Natural killer cell (primary cell): Measurements from ENCODE around the gene PLBD2. TPM values are rescaled to one million over a fixed set of nuclear protein-coding genes. Genes with fewer than 3 reads are reported as not detected.

Source experiments
- ATAC-seq, 3 donors: fragments of 150-1000 bp in 2 of 3; fragments of 200-7000 bp in 1 of 3; cut with Tn5 transposase; 1 replicate in 1 of 3; 2 replicates in 2 of 3; pipeline ENCODE4 v1.10.0; 2021; ENCODE audit warnings: mild to moderate bottlenecking in 2 of 3, moderate library complexity in 2 of 3
- DNase-seq, 2 donors: peaks; one replicate each; pipeline versions ENCODE4 v3.0.0 to v3.0.0-alpha.2; 2013 to 2021; ENCODE audit warnings: mixed read lengths in 1 of 2
- H3K27ac ChIP-seq: one replicate; pipeline ENCODE4 v1.5.1; 2013; ENCODE audit warnings: mild to moderate bottlenecking, low read length
- H3K27me3 ChIP-seq: one replicate; pipeline ENCODE4 v1.6.1; 2013; ENCODE audit warnings: low read length; ENCODE audit not compliant: control insufficient read depth, insufficient read depth
- H3K36me3 ChIP-seq: one replicate; pipeline ENCODE4 v1.6.1; 2013; ENCODE audit warnings: low read length; ENCODE audit not compliant: control insufficient read depth, insufficient read depth
- H3K4me1 ChIP-seq: one replicate; pipeline ENCODE4 v1.6.1; 2013; ENCODE audit warnings: low read length; ENCODE audit not compliant: control insufficient read depth, insufficient read depth
- H3K4me3 ChIP-seq: one replicate; pipeline ENCODE4 v1.5.1; 2013; ENCODE audit warnings: low read length
- H3K9me3 ChIP-seq: one replicate; pipeline ENCODE4 v1.6.1; 2013; ENCODE audit warnings: low read length; ENCODE audit not compliant: control insufficient read depth, insufficient read depth
- H3K27ac Mint-ChIP-seq, 2 donors: one replicate each; pipeline ENCODE4 v1.8.0; 2022; ENCODE audit warnings: mild to moderate bottlenecking in 2 of 2, mixed read lengths in 2 of 2, moderate library complexity in 1 of 2
- H3K27me3 Mint-ChIP-seq, 2 donors: one replicate each; pipeline ENCODE4 v1.8.0; 2022; ENCODE audit warnings: low read depth in 2 of 2, mixed read lengths in 2 of 2
- H3K36me3 Mint-ChIP-seq: one replicate; pipeline ENCODE4 v1.8.0; 2022; ENCODE audit warnings: mixed read lengths
- H3K4me1 Mint-ChIP-seq, 2 donors: one replicate each; pipeline ENCODE4 v1.8.0; 2022; ENCODE audit warnings: mixed read lengths in 2 of 2
- H3K4me3 Mint-ChIP-seq: one replicate; pipeline ENCODE4 v1.8.0; 2022; ENCODE audit warnings: mild to moderate bottlenecking, moderate library complexity, mixed read lengths
- H3K9me3 Mint-ChIP-seq, 2 donors: one replicate each; pipeline ENCODE4 v1.8.0; 2022; ENCODE audit warnings: mixed read lengths in 2 of 2
- WGBS: methylation state at CpG from one replicate; pipeline ENCODE4 v1.1.7; 2013; ENCODE audit warnings: missing lambda C conversion rate; ENCODE audit not compliant: insufficient coverage; 5-methylcytosine and 5-hydroxymethylcytosine counted together
- intact Hi-C: fragments of 100-400 bp; cut with micrococcal nuclease; formaldehyde crosslinking; loops from one replicate; pipeline ENCODE4 v1.14.2; 2022
- total RNA-seq, 4 donors: library from RNA; stranded (reverse); fragments of 120-200 nt in 1 of 4; gene quantifications; one replicate each; pipeline versions ENCODE4 v1.2.3 to v1.2.4, GENCODE V29; 2013 to 2022
- TF ChIP-seq, protein P1 (sequence below): fragments of 200-600 bp; IDR thresholded peaks from one replicate; pipeline ENCODE4 v1.8.0; 2022; ENCODE audit warnings: antibody characterized with exemption

Gene PLBD2
- total RNA-seq, 3 donors from 2014 or later (not counting 1 experiment from before 2014, with no cell fraction given): 15.5 to 18.1 (median 16.3) TPM

DNA sequence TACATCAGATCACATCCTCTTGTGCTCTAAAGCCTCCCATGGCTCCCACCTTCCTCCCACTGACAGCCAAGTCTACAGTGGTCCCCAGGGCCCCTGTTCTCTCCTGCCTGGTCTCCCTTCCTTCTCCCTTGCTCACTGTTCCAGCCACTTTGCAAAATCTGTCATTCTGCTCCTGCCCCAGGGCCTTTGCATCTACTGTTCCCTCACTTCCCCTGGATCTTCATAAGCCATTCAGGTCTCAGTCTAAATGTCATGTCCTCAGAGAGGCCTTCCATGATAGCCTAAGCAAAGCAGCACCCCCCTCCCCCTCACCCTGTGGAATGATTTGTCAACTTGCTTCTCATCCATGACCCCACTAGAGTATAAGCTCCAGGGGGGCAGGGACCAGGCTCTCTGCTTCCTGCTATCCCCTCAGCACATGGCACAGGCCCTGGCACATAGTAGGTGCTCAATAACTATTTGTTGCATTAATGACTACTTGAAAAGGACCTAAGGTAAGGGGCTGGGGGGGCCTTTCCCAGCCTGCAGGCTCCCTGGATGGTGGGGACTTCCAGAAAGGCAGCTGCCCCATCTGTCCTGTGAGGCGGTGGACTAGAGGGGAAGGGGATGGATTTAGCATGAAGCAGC lies 28.5 kb upstream of the PLBD2 start:
- Histone ChIP-seq H3K27me3 (no peaks in the 10 kb centered on the region), H3K4me3 (no peak overlapping the region), H3K27ac (no peak overlapping the region), H3K36me3 (peaks cover 14% of the 10 kb centered on the region), H3K9me3 (no peaks in the 10 kb centered on the region), H3K4me1 (peaks cover 22% of the 10 kb centered on the region)
- H3K27me3 Mint-ChIP-seq: no peaks in the 10 kb centered on the region
- 82% methylated on average over 1 of the region's 1 CpG for WGBS
- H3K36me3 Mint-ChIP-seq: no peaks in the 10 kb centered on the region
- intact Hi-C loops: loop anchor here (10.0 kb wide), 1 partner anchor 135 kb away; no protein-coding TSS in a partner anchor
- no peak overlapping the region for H3K4me3 Mint-ChIP-seq
- no peaks in the 10 kb centered on the region for H3K9me3 Mint-ChIP-seq
- no peak overlapping the region for H3K27ac Mint-ChIP-seq
- TF ChIP-seq, protein P1, sequence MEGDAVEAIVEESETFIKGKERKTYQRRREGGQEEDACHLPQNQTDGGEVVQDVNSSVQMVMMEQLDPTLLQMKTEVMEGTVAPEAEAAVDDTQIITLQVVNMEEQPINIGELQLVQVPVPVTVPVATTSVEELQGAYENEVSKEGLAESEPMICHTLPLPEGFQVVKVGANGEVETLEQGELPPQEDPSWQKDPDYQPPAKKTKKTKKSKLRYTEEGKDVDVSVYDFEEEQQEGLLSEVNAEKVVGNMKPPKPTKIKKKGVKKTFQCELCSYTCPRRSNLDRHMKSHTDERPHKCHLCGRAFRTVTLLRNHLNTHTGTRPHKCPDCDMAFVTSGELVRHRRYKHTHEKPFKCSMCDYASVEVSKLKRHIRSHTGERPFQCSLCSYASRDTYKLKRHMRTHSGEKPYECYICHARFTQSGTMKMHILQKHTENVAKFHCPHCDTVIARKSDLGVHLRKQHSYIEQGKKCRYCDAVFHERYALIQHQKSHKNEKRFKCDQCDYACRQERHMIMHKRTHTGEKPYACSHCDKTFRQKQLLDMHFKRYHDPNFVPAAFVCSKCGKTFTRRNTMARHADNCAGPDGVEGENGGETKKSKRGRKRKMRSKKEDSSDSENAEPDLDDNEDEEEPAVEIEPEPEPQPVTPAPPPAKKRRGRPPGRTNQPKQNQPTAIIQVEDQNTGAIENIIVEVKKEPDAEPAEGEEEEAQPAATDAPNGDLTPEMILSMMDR: no peak
- peaks cover 18 to 47% of the 10 kb centered on the region in 2 donors for H3K4me1 Mint-ChIP-seq
- no peak for DNase-seq
- ATAC-seq: no peak

DNA sequence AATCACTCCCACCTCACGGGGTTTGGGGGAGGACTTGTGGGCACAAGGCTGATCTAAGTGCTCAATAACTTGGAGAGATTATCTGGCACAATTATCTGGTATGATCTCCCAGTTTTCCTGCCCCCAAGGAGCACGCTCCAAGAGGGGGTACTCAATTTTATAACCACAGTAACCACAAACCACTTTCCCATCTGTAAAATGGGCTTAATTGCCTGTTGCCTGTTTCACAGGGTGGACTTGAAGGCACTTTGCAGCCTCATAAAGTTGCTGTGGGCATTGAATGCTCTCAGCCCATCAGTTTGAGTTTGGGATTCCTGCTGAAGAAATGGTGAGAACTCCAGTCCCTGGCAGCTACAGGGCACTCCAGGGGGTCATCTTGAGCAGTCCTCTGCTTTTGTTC lies 27.9 kb upstream of the PLBD2 start:
- Histone ChIP-seq H3K9me3 (no peaks in the 10 kb centered on the region), H3K27ac (no peak overlapping the region), H3K36me3 (peaks cover 14% of the 10 kb centered on the region), H3K4me1 (peaks cover 27% of the 10 kb centered on the region), H3K27me3 (no peaks in the 10 kb centered on the region), H3K4me3 (no peak overlapping the region)
- 84% methylated on average over 2 of the region's 2 CpGs for WGBS
- ATAC-seq (no peak), DNase-seq (no peak)
- Mint-ChIP-seq H3K36me3 (no peaks in the 10 kb centered on the region), H3K27me3 (no peaks in the 10 kb centered on the region), H3K4me3 (no peak overlapping the region), H3K9me3 (no peaks in the 10 kb centered on the region), H3K27ac (no peak overlapping the region), H3K4me1 (peaks cover 18 to 51% of the 10 kb centered on the region in 2 donors)
- intact Hi-C loops: loop anchor here (10.0 kb wide), 1 partner anchor 136 kb away; no protein-coding TSS in a partner anchor
- TF ChIP-seq, protein P1: no peak

DNA sequence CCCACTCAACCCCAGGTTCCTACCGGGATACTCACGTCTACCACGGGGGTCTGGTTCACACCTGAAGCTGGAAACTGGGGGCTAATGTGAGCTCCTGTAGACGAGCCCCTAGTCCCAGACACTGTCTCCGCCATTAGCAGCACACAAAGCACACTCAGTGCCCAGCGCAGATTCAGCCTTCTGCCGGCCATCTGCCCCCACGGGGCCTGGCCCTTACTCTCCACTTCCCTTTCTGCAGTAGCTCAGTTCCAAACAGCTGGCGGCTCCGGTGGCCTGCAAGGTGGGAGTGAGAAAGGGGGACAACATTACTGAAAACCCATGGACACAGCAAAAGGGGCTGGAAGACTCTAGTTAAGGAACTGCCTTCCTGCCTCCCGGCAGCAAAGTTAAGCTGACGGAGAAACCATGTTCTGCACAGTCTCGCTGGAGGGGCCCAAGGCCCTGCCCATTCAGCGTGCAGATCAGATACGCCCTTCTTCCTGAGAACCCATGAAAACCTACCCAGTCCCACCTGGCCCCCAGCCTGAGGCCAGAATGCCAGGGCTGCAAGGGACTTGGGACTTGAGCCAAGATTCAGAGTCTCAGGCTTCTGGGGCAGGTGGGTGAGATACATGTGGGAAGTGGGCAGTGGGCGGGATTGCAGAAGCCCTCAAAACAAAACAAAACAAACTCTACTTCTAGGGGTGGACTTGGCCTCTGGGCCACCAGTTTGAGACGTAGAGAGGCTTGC lies 25.5 kb upstream of the PLBD2 start:
- no peaks in the 10 kb centered on the region for H3K9me3 ChIP-seq
- WGBS: 82% methylated on average over 16 of the region's 17 CpGs
- H3K27ac Mint-ChIP-seq: no peak overlapping the region
- H3K4me3 ChIP-seq: no peak overlapping the region
- intact Hi-C loops: loop anchor here (10.0 kb wide), 1 partner anchor 138 kb away; no protein-coding TSS in a partner anchor
- peaks cover 18 to 51% of the 10 kb centered on the region in 2 donors for H3K4me1 Mint-ChIP-seq
- no peak for ATAC-seq
- H3K4me3 Mint-ChIP-seq: no peak overlapping the region
- H3K27me3 ChIP-seq: no peaks in the 10 kb centered on the region
- H3K27me3 Mint-ChIP-seq: no peaks in the 10 kb centered on the region
- TF ChIP-seq, protein P1: no peak
- H3K36me3 Mint-ChIP-seq: no peaks in the 10 kb centered on the region
- H3K36me3 ChIP-seq: peaks cover 14% of the 10 kb centered on the region
- no peak for DNase-seq
- no peaks in the 10 kb centered on the region for H3K9me3 Mint-ChIP-seq
- peaks cover 30% of the 10 kb centered on the region for H3K4me1 ChIP-seq
- H3K27ac ChIP-seq: no peak overlapping the region
